Activated CD4-positive, alpha-beta T cell treated with anti-CD3 and anti-CD28 coated beads for 48 hours (primary cell): ENCODE results near the gene SCARB1.
"Not testable (repeated sequence)": the region's sequence is repeated elsewhere in the genome, so short reads cannot be mapped to it uniquely, and the experiment has no call there.

Source experiments
- DNase-seq: peaks from one replicate; pipeline ENCODE4 v3.0.0-alpha.2; 2020

The SCARB1 gene

DNA sequence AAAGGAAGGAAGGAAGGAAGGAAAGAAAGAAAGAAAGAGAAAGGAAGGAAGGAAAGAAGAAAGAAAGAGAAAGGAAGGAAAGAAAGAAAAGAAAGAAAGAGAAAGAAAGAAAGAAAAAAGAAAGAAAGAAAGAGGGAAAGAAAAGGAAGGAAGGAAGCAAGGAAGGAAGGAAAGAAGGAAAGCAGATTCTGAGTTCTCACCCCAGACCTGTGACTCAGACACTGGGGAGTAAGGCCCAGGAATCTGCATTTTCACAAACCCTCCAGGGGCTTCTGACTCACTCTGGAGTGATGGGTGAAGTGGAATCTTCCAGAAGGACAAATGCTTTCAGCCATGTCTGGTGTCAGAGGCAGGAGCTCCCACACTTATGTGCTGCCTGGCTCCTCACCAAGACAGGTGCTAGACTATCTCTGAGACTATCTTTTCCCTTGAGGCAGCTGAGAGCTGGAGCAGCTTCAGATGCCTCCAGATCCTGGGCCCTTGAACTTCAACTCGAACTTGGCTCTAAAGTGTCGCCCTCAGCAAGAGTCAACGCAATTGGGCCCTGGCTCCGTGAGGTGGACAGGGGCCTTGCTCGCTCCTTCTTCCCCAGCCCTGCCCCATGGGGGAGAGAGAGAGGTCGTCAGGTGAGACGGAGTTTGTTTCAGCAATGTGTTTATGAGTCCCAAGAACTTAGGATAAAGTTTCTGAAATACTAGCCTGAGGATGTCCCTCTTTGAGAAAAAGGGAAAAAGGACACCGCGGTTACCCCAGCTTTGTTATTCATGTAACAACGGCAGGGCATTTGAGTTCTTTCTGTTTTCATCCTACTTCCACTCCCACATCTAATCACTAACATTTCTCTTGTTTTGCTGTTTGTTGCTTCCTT, 19.8 kb upstream of the SCARB1 start:
- DNase-seq = no peak

DNA sequence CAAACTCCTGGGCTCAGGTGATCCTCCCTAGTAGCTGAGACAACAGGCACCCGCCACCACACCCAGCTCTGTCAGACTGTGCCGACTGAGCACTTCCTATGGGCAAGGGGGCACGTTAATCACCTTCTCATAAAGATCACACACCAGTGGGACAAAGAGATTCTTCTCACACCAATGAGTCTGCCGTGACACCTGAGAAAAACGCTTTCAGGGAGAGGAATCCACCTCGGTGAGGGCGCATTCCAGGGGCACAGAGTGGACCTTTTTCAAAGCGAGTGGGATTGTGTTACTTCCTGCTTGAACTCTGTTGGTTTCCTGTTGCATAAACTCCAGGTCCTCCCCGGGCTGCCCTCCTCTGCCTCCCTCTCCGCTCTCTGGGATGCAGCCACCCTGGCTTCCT, 17.5 kb upstream of the SCARB1 start:
- DNase-seq = no peak

DNA sequence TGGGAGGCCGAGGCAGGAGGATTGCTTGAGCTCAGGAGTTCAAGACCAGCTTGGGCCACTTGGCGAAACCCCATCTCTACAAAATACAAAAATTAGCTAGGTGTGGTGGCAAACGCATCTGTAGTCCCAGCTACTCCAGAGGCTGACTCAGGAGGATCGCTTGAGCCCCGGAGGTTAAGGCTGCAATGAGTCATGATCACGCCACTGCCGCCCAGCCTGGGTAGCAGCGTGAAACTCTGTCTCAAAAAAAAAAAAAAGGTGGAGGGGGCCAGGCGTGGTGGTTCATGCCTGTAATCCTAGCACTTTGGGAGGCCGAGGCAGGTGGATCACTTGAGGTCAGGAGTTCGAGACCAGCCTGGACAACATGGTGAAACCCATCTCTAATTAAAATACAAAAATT, 16.7 kb upstream of the SCARB1 start:
- DNase-seq = not testable (repeated sequence)

DNA sequence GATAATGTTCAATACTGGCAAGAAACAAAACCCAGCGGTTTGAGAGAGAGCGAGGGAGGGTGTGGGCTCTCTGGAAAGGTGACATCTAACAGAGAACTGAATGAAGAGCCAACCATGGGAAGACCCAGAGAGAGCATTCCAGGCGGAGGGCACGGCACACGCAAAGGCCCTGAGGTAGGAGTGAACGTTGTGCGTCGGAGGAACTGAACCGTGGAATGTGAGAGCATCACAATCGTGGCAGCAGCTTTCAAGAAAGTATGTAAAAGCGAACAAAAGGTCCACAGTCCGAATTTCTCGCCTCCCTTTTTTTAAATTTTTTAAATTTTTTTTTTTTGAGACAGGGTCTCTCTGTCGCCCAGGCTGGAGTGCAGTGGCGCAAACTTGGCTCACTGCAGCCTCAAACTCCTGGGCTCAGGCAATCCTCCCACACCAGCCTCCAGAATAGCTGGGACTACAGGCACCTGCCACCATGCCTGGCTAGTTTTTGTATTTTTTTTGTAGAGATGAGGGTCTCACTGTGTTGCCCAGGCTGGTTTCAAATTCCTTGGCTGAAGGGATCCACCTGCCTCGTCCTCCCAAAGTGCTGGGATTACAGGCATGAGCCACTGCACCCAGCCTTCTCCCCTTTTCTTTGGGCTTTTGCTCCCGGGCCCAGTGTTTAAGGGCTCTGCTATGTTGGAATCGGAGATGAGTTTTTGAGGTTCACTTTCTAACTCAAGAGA, 15.3 kb upstream of the SCARB1 start:
- DNase-seq = no peak

DNA sequence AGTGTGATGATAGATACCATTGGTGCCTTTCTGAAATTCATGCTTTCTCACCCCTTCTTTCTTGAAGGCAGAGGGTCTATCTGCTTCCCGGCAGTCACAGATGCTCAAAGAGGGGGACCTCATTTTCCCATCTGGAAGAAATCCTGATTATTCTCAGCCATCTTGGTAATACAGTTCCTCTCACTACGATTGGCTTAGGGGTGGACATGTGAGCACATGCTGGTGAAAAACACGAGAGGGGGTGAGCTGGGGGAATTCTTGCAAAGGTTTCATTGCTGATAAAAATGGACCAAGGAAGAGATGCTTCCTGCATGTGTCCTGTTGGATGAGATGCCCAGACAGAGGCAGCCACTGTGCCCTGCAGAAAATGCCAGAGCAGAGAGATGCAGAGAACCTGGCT, 13.8 kb upstream of the SCARB1 start:
- no peak for DNase-seq

DNA sequence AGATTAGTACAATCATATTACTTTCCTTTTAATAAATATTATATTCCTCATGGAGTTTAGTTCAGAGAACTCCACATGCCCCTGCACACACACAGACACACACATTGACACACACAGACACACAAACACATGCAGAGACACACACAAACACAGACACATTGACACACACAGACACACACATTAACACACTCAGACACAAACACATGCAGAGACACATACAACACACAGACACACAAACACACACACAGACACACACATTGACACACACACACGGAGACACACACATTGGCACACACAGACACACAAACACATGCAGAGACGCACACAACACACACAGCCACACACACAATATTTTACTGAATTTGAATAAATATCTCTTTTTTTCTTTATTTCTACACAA, 12.5 kb upstream of the SCARB1 start:
- DNase-seq = no peak

DNA sequence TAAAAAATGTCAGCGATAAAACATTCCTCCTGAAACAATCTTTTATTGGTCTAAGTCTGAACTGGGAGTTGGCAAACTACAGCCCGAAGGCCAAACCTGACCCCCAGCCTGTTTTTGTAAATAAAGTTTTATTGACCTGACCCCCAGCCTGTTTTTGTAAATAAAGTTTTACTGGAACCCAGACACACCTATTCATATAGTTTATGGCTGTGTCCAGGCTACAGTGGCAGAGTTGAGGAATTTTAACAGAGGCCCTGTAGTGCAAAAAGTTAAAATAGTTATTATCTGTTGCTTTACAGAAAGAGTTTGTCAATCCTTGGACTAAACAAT, 12.1 kb upstream of the SCARB1 start:
- DNase-seq = no peak

DNA sequence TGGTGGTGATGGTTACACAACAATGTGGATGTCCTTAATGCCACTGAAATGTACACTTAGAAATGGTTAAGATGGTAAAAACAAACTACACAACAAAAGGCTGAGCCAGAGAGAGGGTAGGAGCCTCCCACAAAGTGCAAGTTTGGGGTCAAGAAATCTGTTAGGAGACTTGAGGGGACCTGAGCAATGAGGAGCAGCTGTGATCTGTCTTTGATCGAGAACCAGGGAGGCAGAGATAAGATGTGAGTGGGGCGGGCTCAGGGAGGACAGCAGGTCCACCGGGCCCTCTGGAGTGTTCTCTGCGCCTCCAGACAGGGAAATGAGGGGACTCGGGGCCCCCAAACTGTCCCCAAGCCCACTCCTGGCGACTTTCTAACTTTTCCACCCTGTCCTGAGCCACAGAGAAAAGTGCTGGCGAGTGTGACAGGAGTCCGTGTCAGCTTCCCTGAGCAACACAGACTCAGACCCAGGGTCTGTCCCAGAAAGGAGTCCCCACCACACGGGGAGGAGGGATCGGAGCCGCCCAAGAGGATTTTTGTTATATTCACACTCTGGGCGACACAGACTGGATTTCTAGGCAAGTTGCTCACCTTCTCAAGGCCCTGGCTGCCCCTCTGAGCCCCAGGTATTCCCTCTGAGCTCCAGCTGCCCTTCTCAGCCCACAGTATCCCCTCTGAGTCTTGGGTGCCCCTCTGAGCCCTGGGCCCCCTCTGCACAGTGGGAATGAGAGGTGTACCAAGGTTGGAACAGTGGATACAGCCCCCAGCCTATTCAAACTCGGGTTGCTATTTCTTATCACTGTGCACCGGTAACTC, 11.5 kb upstream of the SCARB1 start:
- no peak for DNase-seq

DNA sequence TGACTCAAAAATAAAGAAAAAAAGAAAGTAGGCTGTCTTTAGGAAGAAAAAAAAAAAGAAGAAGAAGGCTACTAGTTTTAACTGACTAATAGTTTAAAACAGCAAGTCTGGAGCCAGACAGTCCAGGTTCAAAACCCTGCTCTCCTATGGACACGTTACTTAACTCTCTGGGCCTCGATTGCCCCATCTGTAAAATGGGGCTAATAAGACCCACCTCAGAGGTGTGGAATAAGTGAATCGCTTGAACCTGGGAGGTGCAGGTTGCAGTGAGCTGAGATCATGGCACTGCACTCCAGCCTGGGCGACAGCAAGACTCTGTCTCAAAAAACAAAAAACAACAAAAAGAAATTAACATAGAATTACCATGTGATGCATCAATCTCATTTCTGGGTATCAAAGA, 10.5 kb upstream of the SCARB1 start:
- no peak for DNase-seq

DNA sequence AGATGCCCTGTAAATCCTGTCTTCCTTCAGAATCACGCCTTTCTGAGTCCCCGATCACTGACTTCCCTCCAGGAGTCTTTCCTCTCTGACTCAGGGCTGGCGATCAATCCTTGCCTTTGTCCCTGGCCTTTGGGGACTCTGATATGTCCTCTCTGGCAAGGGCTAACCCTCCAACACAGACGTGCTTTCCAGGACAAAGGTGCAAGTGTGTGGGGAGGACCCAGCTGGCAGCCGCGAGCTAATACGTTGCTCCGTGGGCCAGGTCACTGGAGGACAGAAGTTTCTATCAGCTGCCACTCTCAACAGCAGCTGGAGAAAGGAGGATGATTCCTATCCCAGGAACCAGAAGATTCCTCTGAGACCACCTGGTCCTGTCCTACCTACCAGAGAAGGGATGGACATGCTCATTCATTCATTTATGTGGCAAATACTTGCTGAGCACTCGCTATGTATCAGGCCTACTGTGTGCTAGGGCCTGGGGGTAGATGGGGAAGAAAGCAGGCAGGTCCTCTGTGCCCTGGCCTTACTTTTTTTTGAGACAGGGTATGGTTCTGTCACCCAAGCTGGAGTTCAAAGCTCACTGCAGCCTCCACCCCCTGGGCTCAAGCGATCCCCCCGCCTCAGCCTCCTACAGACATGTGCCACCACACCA, 8.5 kb upstream of the SCARB1 start:
- no peak for DNase-seq

DNA sequence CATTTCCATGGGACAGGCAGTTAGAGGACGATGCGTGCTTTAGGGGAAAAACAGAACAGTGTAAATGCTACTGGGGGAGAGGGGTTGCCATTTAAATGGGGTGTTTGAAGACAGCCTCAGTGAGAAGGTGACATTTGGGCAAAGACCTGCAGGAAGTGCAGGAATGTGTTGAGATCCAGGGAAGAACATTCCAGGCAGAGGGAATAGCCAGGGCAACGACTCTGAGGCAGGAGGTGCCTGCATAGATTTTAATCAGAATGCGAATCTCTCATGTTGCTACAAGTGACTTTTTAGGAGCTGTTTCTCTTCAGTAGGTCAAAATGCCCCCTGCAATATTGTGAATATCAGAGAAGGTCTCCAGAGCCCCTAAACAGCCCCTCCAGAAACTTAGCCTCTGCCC, 7.6 kb upstream of the SCARB1 start:
- DNase-seq = no peak

DNA sequence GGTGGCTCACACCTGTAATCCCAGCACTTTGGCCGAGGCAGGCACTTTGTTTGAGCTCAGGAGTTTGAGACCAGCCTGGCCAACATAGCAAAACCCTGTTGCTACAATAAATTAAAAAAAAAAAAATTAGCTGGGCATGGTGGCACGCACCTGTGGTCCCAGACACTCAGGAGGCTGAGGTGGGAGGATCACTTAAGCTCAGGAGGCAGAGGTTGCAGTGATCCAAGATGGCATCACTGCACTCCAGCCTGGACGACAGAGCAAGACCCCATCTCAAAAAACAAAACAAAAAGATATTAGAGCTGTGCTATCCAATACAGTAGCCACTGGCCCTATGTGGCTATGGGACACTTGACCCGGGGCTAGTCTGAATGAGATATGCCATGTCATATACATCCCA, 6.9 kb upstream of the SCARB1 start:
- no peak for DNase-seq

DNA sequence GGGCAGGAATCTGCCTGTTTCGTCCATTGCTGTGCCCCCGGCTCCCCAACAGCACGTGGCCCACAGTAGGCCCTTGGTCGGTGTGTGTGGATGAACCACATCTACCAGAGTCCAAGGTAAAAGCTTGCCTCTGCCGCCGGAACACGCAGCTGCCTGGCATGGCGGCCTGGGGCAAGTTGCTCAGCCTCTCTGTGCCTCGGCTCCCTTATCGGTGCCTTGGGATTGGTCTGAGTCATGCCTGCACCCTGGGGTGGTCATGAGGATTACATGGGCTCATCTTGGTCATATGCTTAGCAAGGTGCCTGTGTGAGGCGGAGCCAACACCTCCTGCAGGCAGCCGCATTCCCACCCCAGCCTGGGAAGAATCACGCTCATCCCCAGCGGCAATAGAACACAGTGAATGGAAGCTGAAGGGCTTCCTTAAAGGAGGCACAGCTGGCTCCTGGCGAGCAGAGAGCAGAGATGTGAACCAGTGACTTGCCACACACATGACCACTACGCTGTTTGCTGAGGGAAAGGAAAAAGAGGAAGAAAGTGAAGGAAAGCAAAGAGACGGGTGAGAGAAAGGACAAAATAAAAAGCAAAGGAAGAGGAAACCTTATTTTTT, 5.5 kb upstream of the SCARB1 start:
- no peak for DNase-seq

DNA sequence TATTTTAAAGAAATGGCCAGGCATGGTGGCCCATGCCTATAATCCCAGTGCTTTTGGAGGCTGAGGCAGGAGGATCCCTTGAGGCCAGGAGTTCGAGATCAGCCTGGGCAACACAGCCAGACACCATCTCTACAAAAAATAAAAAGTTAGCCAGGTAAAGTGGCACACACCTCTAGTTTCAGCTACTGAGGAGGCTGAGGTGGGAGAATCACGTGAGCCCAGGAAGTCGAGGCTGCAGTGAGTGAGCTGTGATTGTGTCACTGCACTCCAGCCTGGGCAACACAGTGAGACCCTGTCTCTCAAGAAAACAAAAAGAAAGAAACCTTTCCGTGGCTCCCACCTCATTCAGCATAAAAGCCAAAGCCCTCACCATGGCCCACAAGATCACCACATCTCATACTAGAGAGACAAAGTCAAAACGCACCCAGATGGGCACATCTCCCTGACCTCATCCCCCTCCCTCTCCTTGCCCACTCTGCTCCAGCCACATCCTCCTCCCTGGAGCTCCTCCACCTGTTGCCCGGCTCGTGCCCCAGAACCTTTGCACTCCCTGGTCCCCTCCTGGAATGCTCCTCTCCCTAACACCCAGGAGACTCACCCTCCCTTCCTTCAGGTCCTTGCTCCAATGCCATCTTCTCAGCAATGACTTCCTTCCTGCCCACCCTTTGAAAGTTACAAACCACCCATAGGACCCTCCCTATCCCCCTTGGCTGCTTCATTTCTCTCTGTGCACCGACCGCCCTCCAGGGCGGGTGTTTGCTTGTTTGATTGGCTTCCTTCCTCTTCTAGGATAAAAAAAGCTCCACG, 4.8 kb upstream of the SCARB1 start:
- DNase-seq = no peak

DNA sequence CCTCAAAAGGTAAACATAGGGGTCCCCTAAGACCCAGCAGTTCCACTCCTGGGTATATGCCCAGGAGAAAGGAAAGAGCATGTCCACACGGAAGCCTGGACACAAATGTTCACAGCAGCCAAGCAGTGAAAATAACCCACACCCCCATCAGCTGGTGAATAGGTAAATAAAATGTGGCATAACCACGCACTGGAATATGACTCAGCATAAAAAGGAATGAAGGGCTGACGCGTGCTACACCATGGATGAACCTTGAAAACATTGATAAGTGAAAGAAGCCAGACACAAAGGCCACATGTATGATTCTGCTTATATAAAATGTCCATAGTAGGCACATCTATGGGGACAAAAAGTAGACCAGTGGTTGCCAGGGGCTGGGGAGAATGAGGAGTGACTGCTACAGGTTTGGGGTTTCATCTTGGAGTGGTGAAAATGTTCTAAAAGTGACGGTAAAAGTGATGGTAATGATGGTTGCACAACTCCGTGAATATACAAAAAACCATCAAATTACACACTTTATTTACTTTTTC, 3.8 kb upstream of the SCARB1 start:
- DNase-seq = no peak

DNA sequence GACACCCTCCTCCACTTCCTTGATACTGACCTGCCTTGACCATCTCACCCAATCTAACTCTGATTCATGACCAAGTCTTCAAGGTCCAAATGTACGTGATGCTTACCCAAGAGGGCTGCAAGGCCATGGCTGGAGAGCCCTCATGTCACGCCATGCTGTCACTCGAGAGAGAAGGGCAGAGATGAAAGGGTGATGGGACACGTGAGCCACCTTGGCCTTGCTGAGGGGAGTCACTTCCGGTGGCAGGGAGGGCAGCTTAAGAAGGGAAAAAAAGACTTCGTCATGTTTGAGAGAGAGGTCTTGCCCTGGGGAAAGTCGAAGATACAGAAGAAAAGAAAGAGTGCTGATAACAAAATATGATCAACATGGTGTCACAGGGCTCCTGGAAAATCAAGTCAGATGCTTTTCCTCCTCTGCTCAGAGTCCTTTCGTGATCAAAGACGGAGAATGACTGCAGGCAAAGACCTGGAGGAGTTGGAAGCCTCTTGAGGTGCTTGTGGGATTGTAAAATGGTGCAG, 3.3 kb upstream of the SCARB1 start:
- DNase-seq = no peak

DNA sequence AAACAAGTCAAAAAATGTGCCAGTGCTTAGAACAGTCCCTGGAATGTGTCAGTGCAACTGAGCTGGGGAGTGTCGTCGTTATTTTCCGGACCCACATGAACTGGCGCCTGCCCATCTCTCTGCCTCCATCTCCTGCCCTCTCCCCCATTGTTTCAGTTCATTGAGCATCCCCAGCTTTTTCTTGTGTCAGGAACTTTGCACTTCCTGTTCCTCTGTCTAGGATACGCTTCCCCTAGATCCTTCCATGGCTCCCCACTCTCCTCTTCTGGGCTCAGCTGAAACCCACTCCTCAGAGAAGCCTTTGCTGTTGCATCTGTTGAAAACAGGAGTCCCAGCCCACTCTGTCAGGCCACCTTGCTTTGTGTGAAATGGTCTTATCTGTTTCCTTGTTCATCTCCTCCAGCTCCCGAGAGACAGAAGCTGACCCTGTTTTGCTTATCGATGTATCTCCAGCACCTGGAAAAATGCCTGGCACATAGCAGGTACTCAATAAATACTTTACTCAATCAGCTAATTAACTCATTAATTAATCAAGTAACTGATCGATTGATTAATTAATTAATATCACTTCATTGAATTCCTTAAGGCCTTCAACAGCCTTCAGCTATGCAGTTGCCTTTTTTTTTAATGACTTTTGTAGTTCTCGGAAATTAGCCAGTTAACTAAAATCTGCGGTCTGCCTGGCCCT, 2.7 kb upstream of the SCARB1 start:
- DNase-seq = no peak

DNA sequence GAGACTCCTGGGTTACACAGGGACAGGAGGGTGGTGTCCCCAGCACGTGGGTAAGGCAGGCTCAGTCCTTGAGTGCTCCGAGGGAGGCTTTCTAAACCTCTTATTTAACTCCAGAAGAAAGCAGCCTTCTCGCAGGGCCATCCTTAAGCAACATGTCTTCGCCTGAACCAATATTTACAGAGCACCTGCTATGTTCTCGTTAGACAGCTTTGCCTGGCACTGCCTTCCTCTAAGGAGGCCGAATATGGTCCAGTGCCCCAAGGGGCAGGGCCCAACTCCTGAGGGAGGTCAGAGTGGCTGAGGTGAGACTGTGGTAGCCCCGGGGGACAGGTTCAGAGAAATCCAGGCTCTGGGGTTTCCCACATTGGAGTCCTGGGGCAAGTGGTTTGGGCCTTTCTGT, 2.1 kb upstream of the SCARB1 start:
- no peak for DNase-seq

DNA sequence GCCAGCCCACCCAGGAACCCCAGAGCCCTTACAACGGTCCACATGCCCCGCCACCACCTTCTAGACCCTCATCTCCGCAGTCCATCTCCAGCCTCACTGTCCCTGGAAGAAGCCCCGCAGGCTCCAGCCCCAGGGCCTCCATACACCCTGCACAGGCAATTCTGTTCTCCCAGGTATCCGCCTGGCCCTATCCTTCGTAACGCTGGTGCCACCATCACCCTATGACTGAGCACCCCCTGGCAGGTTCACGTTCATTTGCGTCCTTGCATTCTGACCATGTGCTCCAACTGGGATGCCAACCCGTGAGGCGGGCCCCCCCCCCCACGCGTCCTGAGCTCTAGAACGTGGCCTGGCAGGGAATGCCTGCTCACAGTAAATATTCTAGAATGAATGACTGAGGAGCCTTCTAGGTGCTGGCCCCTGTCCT, 675 bp upstream of the SCARB1 start:
- no peak for DNase-seq

DNA sequence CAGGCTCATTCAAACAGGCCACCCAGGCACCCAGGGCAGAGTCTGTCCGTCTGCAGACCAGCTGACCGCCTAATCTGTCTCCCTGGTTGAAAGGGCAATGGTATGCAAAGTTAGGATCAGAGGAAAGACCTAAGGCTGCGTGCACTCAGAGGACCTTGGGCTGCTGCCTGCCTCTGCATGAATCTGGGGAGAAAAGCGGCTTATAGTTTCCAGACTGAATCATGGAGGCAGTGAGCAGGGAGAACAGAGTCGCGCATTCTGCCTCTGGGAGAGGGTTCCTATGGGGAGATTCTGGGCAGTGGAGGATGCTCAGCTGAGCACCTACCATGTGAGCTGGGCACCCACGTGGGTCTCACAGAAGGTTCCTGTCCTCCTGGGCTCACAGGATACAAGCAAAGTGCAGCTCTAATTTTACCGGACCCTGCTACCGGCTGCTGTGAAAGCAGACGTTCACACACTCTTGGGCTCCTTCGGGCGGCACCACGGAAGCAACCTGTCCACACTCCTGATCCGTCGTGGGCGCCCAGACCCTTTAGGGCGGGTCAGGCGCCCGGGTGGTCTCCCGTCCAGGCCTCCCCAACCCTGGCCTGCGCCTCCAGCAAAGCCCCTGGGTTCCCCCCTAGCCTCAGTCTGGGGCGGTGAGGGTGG, 772 bp downstream of the SCARB1 start:
- peak; percentile 40 for DNase-seq
